NCI-H82 (cell line): ENCODE results near the gene RAB40C.
A peak's percentile ranks its signal among the peaks of the same experiment; 100 is the strongest.

Experiments used
- DNase-seq: peaks from one replicate; lab custom pipeline; 2025; lab: John Stamatoyannopoulos, UW

Gene RAB40C

DNA sequence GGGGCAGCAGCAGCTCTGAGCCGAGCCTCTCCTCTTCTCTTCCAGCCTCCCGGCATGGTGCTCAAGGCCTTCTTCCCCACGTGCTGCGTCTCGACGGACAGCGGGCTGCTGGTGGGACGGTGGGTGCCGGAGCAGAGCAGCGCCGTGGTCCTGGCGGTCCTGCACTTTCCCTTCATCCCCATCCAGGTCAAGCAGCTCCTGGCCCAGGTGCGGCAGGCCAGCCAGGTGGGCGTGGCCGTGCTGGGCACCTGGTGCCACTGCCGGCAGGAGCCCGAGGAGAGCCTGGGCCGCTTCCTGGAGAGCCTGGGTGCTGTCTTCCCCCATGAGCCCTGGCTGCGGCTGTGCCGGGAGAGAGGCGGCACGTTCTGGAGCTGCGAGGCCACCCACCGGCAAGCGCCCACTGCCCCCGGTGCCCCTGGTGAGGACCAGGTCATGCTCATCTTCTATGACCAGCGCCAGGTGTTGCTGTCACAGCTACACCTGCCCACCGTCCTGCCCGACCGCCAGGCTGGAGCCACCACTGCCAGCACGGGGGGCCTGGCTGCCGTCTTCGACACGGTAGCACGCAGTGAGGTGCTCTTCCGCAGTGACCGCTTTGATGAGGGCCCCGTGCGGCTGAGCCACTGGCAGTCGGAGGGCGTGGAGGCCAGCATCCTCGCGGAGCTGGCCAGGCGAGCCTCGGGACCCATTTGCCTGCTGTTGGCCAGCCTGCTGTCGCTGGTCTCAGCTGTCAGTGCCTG lies 15.7 kb upstream of the RAB40C start:
- no peak for DNase-seq

DNA sequence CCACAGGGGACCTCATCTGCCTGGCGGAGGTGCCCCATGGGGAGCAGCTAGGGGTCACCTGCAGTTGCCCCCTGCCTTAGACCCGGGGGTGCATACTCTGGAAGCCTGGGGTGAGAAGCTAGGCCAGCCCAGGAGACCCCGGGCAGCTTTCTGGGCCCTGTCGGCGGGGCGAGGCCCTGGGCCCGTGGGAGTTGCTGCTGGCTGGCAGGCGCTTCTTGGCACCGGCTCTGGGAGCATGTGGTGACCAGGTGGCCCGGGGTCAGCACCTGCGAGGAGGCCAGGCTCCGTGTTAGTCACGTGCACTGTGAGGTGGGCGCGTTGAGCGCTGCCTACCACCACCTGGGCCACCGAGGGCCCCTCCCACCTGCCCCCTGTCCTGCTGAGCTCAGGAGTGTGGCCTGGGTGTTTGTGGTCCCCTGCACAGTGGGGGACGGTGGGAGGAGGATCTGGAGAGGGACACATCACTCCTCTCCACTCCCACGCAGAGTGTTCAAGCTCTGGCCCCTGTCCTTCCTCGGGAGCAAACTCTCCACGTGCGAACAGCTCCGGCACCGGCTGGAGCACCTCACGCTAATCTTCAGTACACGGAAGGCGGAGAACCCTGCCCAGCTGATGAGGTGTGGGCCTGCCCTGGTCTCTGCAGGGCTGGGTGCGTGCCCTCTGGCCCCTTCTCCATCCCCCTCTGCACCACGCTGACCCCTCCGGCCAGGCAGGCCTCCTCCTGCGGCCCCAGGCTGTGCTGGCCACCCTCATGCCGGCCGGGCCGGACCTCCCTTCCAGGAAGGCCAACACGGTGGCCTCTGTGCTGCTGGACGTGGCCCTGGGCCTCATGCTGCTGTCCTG lies 14.3 kb upstream of the RAB40C start:
- no peak for DNase-seq

DNA sequence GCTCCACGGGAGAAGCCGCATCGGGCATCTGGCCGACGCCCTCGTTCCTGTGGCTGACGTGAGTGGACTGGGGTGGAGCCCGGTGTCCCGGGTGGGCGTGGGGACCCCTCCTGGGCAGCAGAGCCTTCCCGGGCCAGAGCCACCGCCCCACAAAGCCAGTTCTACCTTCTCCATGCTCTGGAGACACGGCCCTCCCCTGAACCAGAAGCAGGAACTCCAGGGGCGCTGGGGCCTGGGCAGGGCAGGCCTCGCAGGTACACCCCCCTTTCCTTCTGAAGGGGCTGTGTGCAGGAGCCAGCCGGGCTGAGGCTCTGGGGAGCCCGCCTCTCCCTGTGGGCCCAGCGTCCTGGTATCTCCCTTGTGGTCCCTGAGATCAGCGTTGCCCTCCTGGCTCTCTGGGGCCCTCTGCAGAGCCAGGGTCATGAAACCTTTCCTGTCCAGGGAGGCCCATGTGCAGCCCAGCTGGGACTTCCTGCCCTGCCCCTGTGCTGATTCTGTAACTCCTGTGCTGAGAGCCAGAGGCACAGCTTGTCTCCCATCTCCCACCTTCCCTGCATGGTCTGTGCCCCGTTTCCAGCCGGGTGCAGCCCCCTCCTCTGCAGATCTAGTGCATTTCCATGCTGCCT lies 13.6 kb upstream of the RAB40C start:
- DNase-seq: no peak

DNA sequence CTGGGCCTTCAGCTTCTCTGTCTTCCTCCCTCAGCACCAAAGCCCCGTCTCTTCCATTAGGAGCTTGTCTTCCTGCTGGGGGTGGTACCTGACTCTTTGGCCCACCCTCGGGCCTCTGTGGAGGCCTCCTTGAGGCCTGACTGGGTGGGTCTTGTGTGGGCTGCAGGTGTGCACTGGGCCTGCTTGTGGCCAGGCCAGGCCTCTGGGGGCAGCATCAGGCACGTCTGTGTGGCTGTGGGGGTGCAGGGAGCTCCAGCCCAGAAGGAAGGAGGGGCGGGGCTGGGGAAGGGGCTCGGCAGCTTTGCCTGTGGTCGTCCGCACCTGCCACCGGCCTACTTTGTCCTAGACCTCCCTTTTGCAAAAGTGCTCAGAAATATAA lies 13.1 kb upstream of the RAB40C start:
- DNase-seq: peak; percentile 62

DNA sequence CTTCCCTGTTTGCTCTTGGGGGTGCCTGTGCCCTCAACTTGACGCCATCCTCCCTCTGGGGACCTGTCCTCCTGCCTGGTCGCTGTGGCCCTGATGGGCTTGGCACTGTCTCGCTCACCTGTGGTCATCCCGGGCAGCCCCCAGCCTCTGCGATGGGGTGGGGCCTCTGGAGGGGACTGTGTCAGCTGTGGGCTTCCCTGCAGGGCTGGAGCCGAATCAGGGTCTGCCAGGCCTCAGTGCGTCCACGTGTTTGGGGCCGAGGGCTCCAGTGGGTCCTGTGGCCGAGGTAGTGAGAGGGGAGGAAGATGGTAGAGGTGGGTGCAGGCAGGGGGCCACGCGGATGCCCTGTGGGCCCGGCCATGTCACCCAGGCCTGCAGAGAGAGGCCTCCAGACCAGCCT lies 12.1 kb upstream of the RAB40C start:
- no peak for DNase-seq

DNA sequence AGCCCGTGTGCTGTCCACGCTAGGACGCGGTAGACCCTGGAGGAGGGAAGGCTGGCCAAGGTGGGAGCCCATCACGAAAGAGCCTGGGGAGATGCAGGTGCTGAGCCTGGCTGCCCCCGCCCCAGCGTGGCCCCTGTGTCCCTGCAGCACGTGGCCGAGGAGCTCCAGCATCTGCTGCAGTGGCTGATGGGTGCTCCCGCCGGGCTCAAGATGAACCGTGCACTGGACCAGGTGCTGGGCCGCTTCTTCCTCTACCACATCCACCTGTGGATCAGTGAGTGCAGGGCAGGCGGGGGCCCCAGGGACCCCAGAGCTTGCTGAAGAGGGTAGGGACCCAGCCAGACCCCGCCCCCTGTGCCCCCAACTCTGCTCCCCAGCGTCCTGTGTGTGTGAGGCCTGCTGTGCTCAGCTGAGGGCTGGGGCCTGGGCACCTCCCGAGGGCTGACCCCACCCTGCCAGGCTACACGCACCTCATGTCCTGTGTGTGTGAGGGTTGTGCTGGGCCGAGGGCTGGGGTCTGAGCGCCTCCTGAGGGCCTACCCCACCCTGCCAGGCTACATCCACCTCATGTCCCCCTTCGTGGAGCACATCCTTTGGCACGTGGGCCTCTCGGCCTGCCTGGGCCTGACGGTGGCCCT lies 11.5 kb upstream of the RAB40C start:
- DNase-seq: no peak

DNA sequence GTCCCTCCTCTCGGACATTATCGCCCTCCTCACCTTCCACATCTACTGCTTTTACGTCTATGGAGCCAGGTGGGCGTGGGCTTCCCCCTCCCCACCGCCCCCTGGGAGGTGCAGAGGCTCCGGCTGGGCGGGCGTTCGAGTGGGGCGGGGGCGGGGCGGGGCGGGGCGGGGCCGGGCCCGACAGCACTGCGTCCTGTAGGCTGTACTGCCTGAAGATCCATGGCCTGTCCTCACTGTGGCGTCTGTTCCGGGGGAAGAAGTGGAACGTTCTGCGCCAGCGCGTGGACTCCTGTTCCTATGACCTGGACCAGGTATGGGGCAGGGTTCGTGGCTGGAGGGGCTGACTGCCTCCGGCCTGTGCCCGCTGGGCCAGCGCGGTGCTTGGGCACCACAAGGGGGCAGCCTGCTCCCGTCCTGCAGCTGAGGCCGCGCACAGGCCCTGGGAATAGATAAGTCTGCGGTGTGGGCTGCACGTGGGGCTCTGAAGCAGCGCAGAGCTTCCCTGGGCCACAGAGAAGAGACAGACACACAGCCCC lies 10.9 kb upstream of the RAB40C start:
- peak; percentile 92 for DNase-seq

DNA sequence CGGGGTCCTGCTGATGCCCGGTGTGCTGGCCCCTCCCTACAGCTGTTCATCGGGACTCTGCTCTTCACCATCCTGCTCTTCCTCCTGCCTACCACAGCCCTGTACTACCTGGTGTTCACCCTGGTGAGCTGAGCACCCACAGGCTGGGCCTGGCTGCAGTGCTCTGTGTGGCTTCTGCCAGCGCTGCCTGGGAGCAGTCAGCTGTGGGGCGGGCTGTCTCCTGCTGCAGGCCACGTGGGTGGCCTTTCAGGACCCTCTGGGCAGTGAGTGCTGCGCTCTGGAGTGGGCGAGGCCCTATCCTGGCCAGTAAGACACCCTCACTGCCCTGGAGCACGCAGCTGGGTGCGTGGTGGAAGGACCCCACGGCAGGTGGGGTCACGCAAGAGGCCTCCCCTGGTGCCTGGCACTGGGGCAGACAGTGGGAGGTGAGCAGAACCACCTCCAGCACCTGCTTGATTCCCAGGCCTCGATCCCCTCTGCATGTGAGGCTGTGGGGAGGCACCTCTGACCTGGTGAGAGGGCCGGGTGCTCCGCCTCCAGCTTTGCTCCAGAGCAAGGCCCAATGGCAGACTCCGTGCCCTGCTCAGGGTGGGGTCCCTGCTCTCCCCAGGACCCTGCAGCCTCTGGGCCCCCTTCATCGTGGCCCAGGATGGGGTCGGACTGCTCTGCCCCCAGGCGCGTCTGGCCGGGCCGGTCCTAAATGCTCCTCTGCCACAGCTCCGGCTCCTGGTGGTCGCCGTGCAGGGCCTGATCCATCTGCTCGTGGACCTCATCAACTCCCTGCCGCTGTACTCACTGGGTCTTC lies 9.5 kb upstream of the RAB40C start:
- DNase-seq: no peak

DNA sequence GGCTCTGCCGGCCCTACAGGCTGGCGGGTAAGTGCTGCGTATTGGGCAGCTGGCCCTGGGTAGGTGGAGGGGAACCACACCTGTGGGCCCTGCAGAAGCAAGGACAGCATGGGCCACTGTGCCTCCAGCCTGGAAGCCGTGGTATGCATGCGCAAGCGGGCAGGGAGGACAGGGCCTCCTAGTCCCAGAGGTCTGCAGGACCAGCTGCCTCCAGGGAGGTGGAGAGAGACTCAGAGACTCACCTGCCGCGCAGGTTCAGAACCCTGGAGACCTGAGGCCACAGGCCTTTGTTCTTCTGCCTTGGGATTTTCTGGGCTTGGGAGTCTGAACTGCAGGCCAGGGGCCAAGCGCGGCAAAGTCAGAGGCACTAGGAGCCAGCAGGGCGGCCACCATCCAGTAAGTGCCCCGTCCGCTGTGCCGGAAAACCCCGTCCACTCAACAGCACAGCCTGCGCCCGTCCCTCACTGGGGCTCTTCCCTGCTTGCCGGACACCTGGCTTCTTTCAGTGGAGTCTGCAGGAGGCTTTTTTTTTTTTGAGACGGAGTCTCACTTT lies 8.8 kb upstream of the RAB40C start:
- DNase-seq: no peak

DNA sequence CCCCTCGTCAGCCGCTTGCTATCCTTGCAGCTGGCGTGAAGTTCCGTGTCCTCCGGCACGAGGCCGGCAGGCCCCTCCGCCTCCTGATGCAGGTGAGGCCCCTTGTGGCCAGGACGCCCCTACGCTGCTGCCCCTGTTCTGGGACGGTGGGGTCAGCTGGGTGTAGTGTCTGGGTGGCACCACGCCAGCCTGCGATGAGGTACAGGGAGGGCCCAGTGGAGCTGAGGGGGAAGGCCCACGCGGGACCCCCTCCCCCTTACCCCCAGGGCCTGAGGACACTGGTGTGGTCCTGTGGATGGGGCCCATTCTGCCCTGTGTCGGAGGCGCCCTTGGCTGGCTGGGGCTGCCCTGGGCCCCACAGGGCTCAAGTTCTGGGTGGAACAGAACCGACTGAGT lies 7.7 kb upstream of the RAB40C start:
- no peak for DNase-seq

DNA sequence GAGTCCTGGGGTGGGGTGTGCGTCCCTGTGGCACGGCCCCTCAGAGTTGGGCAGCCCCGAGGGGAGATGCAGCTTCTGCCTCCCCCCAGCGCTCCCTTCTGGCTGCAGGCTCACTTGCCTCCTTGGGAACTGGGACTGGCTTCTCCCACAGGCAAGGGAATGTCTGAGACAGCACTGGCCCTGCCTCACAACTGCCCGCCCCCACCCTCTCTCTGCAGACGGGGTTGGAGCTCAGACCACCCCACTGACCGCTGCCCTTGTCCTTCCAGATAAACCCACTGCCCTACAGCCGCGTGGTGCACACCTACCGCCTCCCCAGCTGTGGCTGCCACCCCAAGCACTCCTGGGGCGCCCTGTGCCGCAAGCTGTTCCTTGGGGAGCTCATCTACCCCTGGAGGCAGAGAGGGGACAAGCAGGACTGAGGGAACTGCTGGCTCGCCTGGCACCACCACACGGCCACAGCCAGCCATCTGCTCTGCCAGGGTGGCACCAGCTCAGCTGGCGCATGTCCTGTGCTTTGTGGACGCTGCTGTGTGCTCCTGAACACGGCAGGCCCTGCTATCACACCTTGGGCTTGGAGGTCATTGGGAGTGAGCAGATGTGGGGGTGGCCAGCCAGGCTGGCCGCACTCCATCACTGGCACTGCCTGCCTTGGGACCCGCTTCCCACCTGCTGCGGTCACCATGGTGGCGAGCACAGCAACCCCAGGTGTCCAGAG lies 7.1 kb upstream of the RAB40C start:
- no peak for DNase-seq

DNA sequence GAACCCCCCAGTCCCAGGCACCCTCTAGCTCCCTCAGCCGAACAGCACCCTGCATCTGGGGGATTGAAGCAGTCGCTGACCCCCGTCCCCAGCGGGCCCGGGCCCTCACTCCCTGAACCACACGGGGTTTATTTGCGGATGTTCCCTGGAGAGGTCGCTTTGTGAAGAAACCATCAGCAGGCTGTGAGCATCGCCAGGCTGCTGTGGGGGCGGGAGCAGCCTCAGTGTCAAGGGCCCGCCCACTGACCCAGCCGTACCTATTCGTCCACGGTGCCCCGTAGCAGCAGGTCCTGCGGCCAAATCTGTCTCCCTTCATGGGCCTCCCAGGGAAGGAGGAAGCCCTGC lies 6.4 kb upstream of the RAB40C start:
- DNase-seq: peak; percentile 44

DNA sequence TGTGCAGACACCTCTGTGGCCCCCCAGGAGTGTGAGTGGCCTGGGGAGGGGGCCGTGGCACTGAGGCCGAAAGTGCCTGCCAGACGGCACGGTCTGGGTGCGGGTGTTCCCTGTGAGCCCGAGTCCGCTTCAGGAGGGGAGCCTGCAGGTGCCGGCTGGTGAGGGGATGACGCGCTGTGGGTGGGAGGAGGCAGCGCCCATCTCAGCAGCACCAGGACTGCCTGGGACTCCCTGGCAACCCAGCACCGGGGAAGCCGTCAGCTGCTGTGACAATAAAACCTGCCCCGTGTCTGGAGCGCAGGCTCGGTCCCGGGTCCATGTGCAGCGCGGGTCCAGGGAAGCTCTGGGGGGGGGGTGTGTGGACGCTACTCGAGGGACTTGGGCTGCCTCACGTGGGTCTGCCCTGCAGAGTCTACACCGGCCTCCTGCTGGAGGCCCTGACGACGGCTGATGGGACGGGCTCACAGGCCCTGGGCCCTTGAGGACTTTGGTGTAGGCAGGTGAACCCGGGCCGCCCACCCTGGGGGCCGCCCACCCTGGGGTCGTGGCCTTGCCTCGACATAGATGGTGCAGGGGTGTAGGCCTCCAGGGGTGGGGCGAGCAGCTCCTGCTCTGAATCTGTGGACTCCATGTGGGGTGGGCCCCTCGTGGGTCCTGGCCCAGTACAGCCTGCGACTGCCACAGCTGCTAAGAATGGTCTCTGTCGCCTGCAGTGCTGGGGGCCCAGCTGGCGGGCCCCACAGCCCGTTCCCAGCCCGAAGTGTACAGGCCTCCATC lies 5.9 kb upstream of the RAB40C start:
- DNase-seq: peak; percentile 49

DNA sequence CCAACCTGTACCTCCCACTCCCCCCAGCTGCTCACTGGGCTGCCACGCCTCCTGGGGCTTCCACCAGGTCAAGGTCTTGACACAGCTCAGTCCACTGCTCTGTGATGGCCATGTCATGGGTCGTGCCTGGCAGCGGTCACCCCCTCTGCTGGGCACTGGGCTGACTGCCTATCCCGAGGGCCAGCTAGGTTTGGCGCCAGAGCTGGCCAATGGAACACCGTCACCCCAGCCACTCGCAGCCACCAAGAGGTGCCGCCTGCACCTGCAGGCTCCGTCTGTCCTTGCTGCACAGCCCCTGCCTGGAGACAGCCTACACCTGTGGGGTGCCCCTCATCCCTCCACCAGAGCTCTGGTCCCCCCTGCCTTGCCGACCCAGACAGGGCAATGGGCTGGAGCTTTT lies 4.5 kb upstream of the RAB40C start:
- DNase-seq: peak; percentile 39

DNA sequence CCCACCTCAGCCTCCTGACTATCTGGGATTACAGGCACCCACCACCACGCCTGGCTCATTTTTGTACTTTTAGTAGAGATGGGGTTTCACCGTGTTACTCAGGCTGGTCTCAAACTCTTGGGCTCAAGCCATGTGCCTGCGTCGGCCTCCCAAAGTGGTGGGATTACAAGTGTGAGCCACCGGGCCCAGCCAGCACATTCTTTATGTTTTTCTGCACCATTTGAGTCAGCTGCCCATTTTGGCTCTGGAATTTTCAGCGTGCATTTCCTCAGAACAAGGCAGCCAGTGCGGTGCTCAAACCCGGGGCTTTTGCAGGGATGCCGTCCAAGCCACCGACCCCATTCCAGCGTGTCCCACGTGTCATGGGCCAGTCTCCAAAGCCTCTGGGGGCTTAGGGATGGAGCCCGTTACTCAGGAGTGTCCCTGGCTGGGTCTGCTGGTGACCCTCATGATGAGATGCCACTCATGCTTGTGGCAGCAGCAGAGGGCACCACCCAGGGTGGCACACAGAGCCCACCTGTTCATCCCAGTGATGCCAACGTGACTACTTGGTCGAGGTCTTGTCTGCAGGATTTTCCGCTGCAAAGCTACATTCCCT lies 3.7 kb upstream of the RAB40C start:
- peak; percentile 25 for DNase-seq

DNA sequence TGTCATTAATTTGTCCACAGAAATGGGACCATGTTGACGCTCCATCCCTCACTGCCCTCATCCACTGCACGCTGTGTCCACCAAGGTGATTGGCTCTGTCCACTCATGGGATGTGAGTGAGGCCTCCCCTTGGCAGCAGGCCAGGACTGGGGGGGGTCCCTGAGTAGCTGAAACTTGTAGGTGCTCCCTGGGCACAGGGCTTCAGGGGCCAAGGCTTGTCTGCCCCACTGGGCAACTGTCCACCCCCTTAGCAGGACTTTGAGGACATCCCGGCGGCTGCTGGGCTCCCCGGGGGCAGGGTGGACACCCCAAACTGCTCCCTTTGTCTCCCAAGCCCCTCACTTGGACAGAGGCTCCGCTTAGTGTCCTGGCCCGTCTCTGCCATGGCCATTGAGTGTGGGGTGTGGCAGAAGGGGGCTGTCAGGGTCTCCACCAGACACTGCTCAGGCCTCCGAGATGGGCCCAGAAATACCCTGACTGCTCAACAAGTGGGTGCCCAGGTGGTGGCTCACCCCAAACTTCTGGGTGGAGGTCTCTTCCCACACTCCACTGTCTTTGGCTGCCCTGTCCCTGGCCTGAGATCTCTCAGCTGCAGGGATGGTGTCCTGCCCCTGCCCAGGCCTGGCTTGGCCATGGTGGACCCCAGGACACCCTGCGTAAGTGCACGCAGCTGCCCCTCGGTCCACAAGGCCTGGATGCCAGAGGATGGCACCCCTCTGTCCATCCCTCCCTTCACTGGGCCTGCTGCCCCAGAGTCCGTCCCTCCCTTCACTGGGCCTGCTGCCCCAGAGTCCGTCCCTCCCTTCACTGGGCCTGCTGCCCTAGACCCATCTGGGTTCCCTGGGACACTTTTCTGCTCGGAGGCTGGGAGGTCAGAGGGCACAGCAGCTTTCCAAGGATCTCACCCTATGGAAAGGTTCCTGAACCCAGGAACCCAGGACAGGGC lies 2.9 kb upstream of the RAB40C start:
- no peak for DNase-seq

DNA sequence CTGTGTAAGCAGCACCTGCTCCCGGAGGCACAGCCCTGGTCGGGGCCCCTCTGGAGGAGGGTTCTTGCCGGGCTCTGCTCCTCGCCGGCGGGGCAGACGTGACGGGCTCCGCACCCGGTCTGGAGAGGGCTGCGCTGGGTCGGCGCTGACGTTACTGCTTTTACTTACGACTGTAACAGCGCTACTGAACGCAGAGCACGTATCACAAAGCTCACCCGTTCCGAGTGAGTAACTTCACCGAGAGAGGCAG lies 1.3 kb upstream of the RAB40C start:
- DNase-seq: peak; percentile 65

DNA sequence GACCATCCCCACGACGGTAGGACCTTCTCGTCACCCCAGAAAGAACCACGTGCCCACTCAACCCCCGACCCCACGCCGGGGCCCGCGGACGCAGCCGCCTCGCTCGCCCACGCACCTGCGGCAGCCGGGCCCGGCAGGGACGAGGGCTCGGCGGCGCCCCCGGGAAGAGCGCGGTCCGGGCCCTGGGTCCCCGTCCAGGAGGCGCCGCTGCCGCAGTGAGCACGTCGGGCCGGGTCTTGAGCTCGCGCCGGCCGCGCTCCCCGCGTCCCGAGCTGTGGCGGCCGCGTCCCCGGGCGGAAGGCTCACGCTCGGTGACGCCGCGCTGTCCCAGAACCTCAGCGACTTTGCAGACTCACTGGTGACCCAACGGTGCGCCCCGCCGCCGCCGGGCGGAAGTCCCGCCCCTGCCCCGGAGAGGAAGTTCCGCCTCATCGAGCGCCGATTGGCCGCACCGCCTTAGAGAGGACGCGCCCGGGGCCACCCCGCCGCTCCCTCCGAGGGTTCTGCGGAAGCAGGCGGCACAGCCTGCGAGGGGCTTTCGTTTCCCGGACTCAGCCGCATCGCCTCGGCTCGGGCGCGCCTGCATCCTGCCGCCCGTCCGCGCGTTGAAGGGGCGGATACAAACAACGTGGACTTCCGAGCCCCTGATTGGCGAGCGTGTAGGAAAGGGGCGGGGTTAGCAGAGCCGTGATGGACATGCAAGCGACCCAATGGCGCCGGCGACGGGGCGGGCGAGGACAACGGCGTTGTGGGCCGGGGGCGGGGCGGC lies 793 bp upstream of the RAB40C start:
- DNase-seq: peak; percentile 96
